Keratinocyte (primary cell): Measurements from ENCODE around the gene FCAR. TPM values are rescaled to one million over a fixed set of nuclear protein-coding genes. Genes with fewer than 3 reads are reported as not detected.
"Not testable (repeated sequence)": the region's sequence is repeated elsewhere in the genome, so short reads cannot be mapped to it uniquely, and the experiment has no call there.

Experiments
- DNase-seq: peaks from one replicate; pipeline ENCODE4 v3.0.0-alpha.2; 2011; ENCODE audit warnings: low read depth, missing footprints, low spot score
- FAIRE-seq: peaks from 2 replicates; lab custom pipeline; 2011; peaks lifted over from hg19 to GRCh38; lab: Jason Lieb, UNC
- H2AFZ ChIP-seq: 2 replicates; pipeline ENCODE4 v1.6.0; 2012; ENCODE audit warnings: low read length, control low read depth, inconsistent platforms; ENCODE audit not compliant: control insufficient read depth
- H3K27ac ChIP-seq: 2 replicates; pipeline ENCODE4 v1.5.1; 2011; ENCODE audit warnings: low read length; ENCODE audit not compliant: control insufficient read depth, insufficient read depth
- H3K27me3 ChIP-seq: 3 replicates; pipeline ENCODE4 v1.6.0; 2011; ENCODE audit warnings: low read length; ENCODE audit not compliant: control insufficient read depth, insufficient read depth; ENCODE audit errors: extremely low read depth
- H3K36me3 ChIP-seq, 2 experiments: 2 replicates in 1 of 2; 3 replicates in 1 of 2; pipeline ENCODE4 v1.5.1; 2011; ENCODE audit warnings: low read length in 2 of 2, mild to moderate bottlenecking in 1 of 2; ENCODE audit not compliant: control insufficient read depth in 2 of 2, insufficient read depth in 2 of 2; ENCODE audit errors: extremely low read depth in 1 of 2
- H3K4me1 ChIP-seq: 3 replicates; pipeline ENCODE4 v1.5.1; 2011; ENCODE audit warnings: low read length; ENCODE audit not compliant: control insufficient read depth, insufficient read depth; ENCODE audit errors: extremely low read depth
- H3K4me2 ChIP-seq: 3 replicates; pipeline ENCODE4 v1.6.0; 2011; ENCODE audit warnings: low read depth, low read length; ENCODE audit not compliant: control insufficient read depth, insufficient read depth; ENCODE audit errors: extremely low read depth
- H3K4me3 ChIP-seq, 3 experiments: fragments of 200-600 bp in 1 of 3; sonication (generic) in 1 of 3; 2 replicates in 2 of 3; 3 replicates in 1 of 3; pipeline ENCODE4 v1.5.1; 2011 to 2016; ENCODE audit warnings: low read length in 3 of 3, mild to moderate bottlenecking in 3 of 3, control low read depth in 2 of 3, inconsistent platforms in 1 of 3, low read depth in 1 of 3, mixed read lengths in 1 of 3, mixed run types in 1 of 3, moderate library complexity in 1 of 3; ENCODE audit not compliant: control insufficient read depth in 2 of 3, insufficient read depth in 2 of 3; ENCODE audit errors: extremely low read depth in 1 of 3
- H3K79me2 ChIP-seq: 2 replicates; pipeline ENCODE4 v1.6.0; 2012; ENCODE audit warnings: low read length; ENCODE audit not compliant: control insufficient read depth, insufficient read depth
- H3K9ac ChIP-seq: 3 replicates; pipeline ENCODE4 v1.6.0; 2011; ENCODE audit warnings: low read length; ENCODE audit not compliant: control insufficient read depth, insufficient read depth; ENCODE audit errors: extremely low read depth
- H3K9me1 ChIP-seq: 3 replicates; pipeline ENCODE4 v1.6.0; 2011; ENCODE audit warnings: low read length; ENCODE audit not compliant: control insufficient read depth, insufficient read depth; ENCODE audit errors: extremely low read depth
- H3K9me3 ChIP-seq: 2 replicates; pipeline ENCODE4 v1.5.1; 2012; ENCODE audit warnings: low read depth, low read length; ENCODE audit not compliant: control insufficient read depth
- H4K20me1 ChIP-seq: 3 replicates; pipeline ENCODE4 v1.6.0; 2011; ENCODE audit warnings: low read length; ENCODE audit not compliant: control insufficient read depth, insufficient read depth; ENCODE audit errors: extremely low read depth
- CTCF ChIP-seq, 3 experiments: IDR thresholded peaks in 1 of 3; conservative IDR thresholded peaks in 1 of 3; optimal IDR thresholded peaks in 1 of 3; 2 replicates in 2 of 3; 3 replicates in 1 of 3; pipeline versions ENCODE3 to v1.5.1; 2011; ENCODE audit warnings: low read length in 3 of 3, mild to moderate bottlenecking in 3 of 3, moderate library complexity in 2 of 3, control low read depth in 1 of 3, inconsistent platforms in 1 of 3; ENCODE audit not compliant: insufficient read depth in 2 of 3; ENCODE audit errors: extremely low read depth in 1 of 3
- EZH2 ChIP-seq: IDR thresholded peaks from one replicate; pipeline ENCODE4 v1.6.1; 2012; ENCODE audit warnings: inconsistent platforms, mild to moderate bottlenecking, low read length, moderate library complexity
- dilution Hi-C: fragments of 300-500 bp; cut with MboI; formaldehyde crosslinking; loops from one replicate; pipeline ENCODE4 v1.7.0; 2020; ENCODE audit warnings: low sequenced_read_pairs; ENCODE audit not compliant: extremely low pct_ligation_motif_present
- polyA plus RNA-seq, 5 experiments: library from polyadenylated mRNA; depleted of rRNA in 3 of 5; stranded (reverse) in 3 of 5; stranded (forward) in 1 of 5; unstranded in 1 of 5; fragments of >200 nt; gene quantifications; 1 replicate in 1 of 5; 2 replicates in 3 of 5; 3 replicates in 1 of 5; pipeline versions ENCODE4 v1.2.1 to v1.2.3, GENCODE V29; 2011 to 2012; ENCODE audit warnings: missing spikeins in 2 of 5, low read depth in 1 of 5, low replicate concordance in 1 of 5

Gene FCAR
- polyA plus RNA-seq, 1 donor (not counting 4 experiments of a cell fraction or from before 2014, with no cell fraction given): not detected

DNA sequence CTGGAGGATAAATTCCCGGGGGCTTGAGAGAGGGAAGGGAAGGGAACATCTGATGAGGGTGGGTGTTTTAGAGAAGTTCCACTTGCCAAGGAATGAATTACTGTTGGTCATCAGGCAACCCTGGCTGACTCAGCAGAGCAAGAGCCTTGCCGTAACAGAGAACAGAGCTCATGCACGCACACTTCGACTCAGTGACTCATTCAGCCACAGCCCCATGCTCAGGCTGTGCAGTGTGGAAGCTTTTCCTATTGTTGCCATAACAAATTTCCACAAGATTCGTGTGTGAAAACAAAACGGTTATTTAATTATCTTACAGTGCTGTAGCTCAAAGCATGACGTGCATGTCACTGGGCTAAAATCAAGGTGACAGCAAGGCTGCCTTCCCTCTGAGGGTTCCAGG, 14.6 kb upstream of the FCAR start:
- H3K79me2 ChIP-seq, H3K4me2 ChIP-seq, FAIRE-seq, H3K9me1 ChIP-seq, H3K36me3 ChIP-seq, H3K4me1 ChIP-seq, H3K9ac ChIP-seq, dilution Hi-C loops, H3K4me3 ChIP-seq, H2AFZ ChIP-seq, H3K27me3 ChIP-seq, H3K27ac ChIP-seq, DNase-seq, H3K9me3 ChIP-seq, H4K20me1 ChIP-seq: not testable (repeated sequence)

DNA sequence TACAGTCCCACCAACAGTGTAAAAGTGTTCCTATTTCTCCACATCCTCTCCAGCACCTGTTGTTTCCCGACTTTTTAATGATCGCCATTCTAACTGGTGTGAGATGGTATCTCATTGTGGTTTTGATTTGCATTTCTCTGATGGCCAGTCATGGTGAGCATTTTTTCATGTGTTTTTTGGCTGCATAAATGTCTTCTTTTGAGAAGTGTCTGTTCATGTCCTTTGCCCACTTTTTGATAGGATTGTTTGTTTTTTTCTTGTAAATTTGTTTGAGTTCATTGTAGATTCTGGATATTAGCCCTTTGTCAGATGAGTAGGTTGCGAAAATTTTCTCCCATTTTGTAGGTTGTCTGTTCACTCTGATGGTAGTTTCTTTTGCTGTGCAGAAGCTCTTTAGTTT, 10.6 kb upstream of the FCAR start:
- dilution Hi-C loops, H3K9ac ChIP-seq, H3K9me1 ChIP-seq, H3K4me2 ChIP-seq, H2AFZ ChIP-seq, H3K36me3 ChIP-seq, FAIRE-seq, H3K9me3 ChIP-seq, H3K79me2 ChIP-seq, H3K27me3 ChIP-seq, DNase-seq, H4K20me1 ChIP-seq, H3K4me1 ChIP-seq, H3K4me3 ChIP-seq, H3K27ac ChIP-seq: not testable (repeated sequence)

DNA sequence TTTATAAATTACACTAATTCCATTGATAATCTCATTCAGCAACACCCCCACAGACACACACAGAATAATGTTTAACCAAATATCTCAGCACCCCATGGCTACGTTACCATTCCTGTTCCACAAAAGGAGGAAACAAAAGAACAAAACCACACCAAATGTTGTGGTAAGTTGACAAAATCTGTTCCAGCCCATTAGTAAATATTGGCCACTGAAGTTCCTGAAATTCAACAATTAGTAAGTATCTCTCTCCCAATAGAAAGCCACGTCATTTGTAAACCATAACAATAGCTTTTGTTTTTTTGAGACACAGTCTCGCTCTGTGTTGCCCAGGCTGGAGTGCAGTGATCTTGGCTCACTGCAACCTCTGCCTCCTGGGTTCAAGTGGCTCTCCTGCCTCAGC, 2.3 kb upstream of the FCAR start:
- DNase-seq (no peak), FAIRE-seq (no peak)
- Histone ChIP-seq H3K27me3 (no peaks in the 10 kb centered on the region), H3K9ac (no peak overlapping the region), H3K4me3 (no peak overlapping the region), H3K4me2 (no peak overlapping the region), H3K27ac (no peak overlapping the region), H3K36me3 (no peaks in the 10 kb centered on the region), H4K20me1 (no peaks in the 10 kb centered on the region), H3K9me3 (no peaks in the 10 kb centered on the region), H2AFZ (no peak overlapping the region), H3K4me1 (no peaks in the 10 kb centered on the region), H3K9me1 (no peaks in the 10 kb centered on the region), H3K79me2 (no peaks in the 10 kb centered on the region)
- TF ChIP-seq EZH2 (no peak), CTCF (optimal IDR thresholded peaks at IDR 0.05 in 1 of 3, IDR thresholded peaks at IDR 0.05 in 1 of 3, conservative IDR thresholded peaks at IDR 0.05 in 1 of 3; ENCODE audit: extremely low read depth in 1 of 3, insufficient read depth in 2 of 3, low read length in 3 of 3) (no peak)
- dilution Hi-C loops: no loop called here
